A549 treated with AZD9567 at 1 μM for 4 hours (cell line): Measurements from ENCODE around the gene AK8. TPM values are rescaled to one million over a fixed set of nuclear protein-coding genes. Genes with fewer than 3 reads are reported as not detected.

Experiments
- total RNA-seq: library from RNA; stranded (reverse); fragments of 200-300 nt; extraction: Qiagen RNA extraction; gene quantifications from 5 replicates; pipeline ENCODE4 v1.2.3, GENCODE V29; 2022; ENCODE audit not compliant: insufficient read depth

AK8 gene
- total RNA-seq = 0.69 to 6.2 TPM (median 1.4 TPM) in 5 replicates

GRCh38 chr9:132877824-132878694, at the start of gene AK8:
Gene AK8, minus strand, starts transcription at chr9:132878284. Its CDS starts 29 bp downstream, at chr9:132878255.

GRCh38 chr9:132878695-132879456, 792 bp upstream of the AK8 start, which contains the start of gene SPACA9:
Gene SPACA9, plus strand, starts transcription at chr9:132878898. Its CDS starts 5,050 bp downstream, at chr9:132883948.

Other genes starting within 250 kb of the AK8 start
- 25.5 to 28.2 TPM (median 26.0 TPM) in 5 replicates for gene DDX31, start 208.3 kb downstream of the AK8 start, total RNA-seq
- gene GTF3C4, start 207.8 kb downstream of the AK8 start, total RNA-seq = 18.1 to 20.1 TPM (median 18.8 TPM) in 5 replicates
- gene SPACA9, start 614 bp upstream of the AK8 start, total RNA-seq = 4.4 to 8.1 TPM (median 4.8 TPM) in 5 replicates
- 14.2 to 17.2 TPM (median 16.2 TPM) in 5 replicates for gene TSC1, start 66.3 kb upstream of the AK8 start, total RNA-seq
- 0.03 to 0.08 TPM (median 0.07 TPM) in 4 of 5 replicates, not detected in the other for gene GFI1B, start 100.4 kb upstream of the AK8 start, total RNA-seq
- gene GTF3C5, start 152.7 kb upstream of the AK8 start, total RNA-seq = 53.6 to 69.9 TPM (median 69.3 TPM) in 5 replicates
- 0.70 to 0.89 TPM (median 0.72 TPM) in 4 of 5 replicates, not detected in the other for gene CEL, start 183.7 kb upstream of the AK8 start, total RNA-seq
- 20.4 to 30.5 TPM (median 27.1 TPM) in 5 replicates for gene RALGDS, start 243.0 kb upstream of the AK8 start, total RNA-seq